PC-9 (cell line): ENCODE measurements around the gene PITX2. TPM values are rescaled to one million over a fixed set of nuclear protein-coding genes. Genes with fewer than 3 reads are reported as not detected.

Experiments used
- BruUV-seq: library from RNA; stranded (reverse); fragments of 400-500 nt; replicated peaks from 2 replicates; lab custom pipeline; 2021; lab: Mats Ljungman, UMichigan
- CTCF ChIA-PET: fragments of 300-600 bp; sonication (Branson Sonifier 250); formaldehyde crosslinking; loops from one replicate; lab custom pipeline; 2022; ENCODE audit warnings: antibody characterized with exemption; lab: Charles Lee
- POLR2A ChIA-PET: fragments of 300-600 bp; sonication (Branson Sonifier 250); formaldehyde crosslinking; loops from one replicate; lab custom pipeline; 2022; ENCODE audit warnings: antibody characterized with exemption; ENCODE audit not compliant: unreplicated experiment; lab: Charles Lee
- DNase-seq, 2 experiments: peaks; one replicate each; pipeline versions ENCODE4 v3.0.0 to v3.0.0-alpha.2; 2015 to 2022; ENCODE audit warnings: mixed read lengths in 1 of 2
- H2AFZ ChIP-seq: fragments of 200-600 bp; sonication (generic); 2 replicates; pipeline ENCODE4 v1.8.1; 2017; ENCODE audit warnings: antibody characterized with exemption
- H3F3A ChIP-seq: fragments of 200-600 bp; sonication (generic); 2 replicates; pipeline ENCODE4 v1.8.1; 2017; ENCODE audit warnings: antibody characterized with exemption, mild to moderate bottlenecking, low read depth; ENCODE audit not compliant: insufficient read depth
- H3K27ac ChIP-seq: fragments of 200-600 bp; sonication (generic); 2 replicates; pipeline ENCODE4 v1.6.1; 2016; ENCODE audit warnings: mixed run types
- H3K27me3 ChIP-seq: fragments of 200-600 bp; sonication (generic); 2 replicates; pipeline ENCODE4 v1.6.1; 2016; ENCODE audit warnings: low read depth, mixed run types; ENCODE audit not compliant: insufficient read depth
- H3K36me3 ChIP-seq: fragments of 200-600 bp; sonication (generic); 2 replicates; pipeline ENCODE4 v1.6.1; 2016; ENCODE audit warnings: low read depth, mixed run types
- H3K4me1 ChIP-seq: fragments of 200-600 bp; sonication (generic); replicated peaks from 2 replicates; pipeline ENCODE4 v1.6.1; 2016; ENCODE audit warnings: mixed run types; ENCODE audit not compliant: insufficient read depth
- H3K4me2 ChIP-seq: fragments of 200-600 bp; sonication (generic); 2 replicates; pipeline ENCODE4 v1.6.1; 2017; ENCODE audit warnings: mixed run types
- H3K4me3 ChIP-seq: fragments of 200-600 bp; sonication (generic); 2 replicates; pipeline ENCODE4 v1.6.1; 2016; ENCODE audit warnings: mixed run types
- H3K79me2 ChIP-seq: fragments of 200-600 bp; sonication (generic); 2 replicates; pipeline ENCODE4 v1.6.1; 2017; ENCODE audit warnings: low read depth, mixed run types
- H3K9me2 ChIP-seq: fragments of 200-600 bp; sonication (generic); 2 replicates; pipeline ENCODE4 v1.8.1; 2017; ENCODE audit warnings: mild to moderate bottlenecking; ENCODE audit not compliant: insufficient read depth
- H3K9me3 ChIP-seq: fragments of 200-600 bp; sonication (generic); 2 replicates; pipeline ENCODE4 v1.8.1; 2016; ENCODE audit warnings: low read depth; ENCODE audit not compliant: insufficient read depth
- H4K20me1 ChIP-seq: fragments of 200-600 bp; sonication (generic); 2 replicates; pipeline ENCODE4 v1.8.1; 2017; ENCODE audit not compliant: insufficient read depth
- CTCF ChIP-seq: fragments of 200-600 bp; sonication (generic); conservative IDR thresholded peaks from 2 replicates; pipeline ENCODE4 v1.6.1; 2017; ENCODE audit warnings: mixed run types, antibody characterized with exemption, mild to moderate bottlenecking, moderate library complexity
- EZH2 ChIP-seq: fragments of 200-600 bp; sonication (generic); IDR thresholded peaks from 2 replicates; pipeline ENCODE4 v1.8.0; 2017; ENCODE audit warnings: antibody characterized with exemption, low read depth
- intact Hi-C: fragments of 100-400 bp; cut with micrococcal nuclease; formaldehyde crosslinking; loops from one replicate; pipeline ENCODE4 v1.10.0; 2022; ENCODE audit not compliant: unreplicated experiment
- total RNA-seq: library from RNA; stranded (reverse); gene quantifications from 2 replicates; pipeline ENCODE4 v1.2.3, GENCODE V29; 2021

Gene PITX2
- total RNA-seq, 1 experiment from 2014 or later: 0.48 TPM

- H2AFZ ChIP-seq: no peak overlapping the region
- H3K9me2 ChIP-seq: no peaks in the 10 kb centered on the region
- H3K4me2 ChIP-seq: no peak overlapping the region
- ChIA-PET CTCF (no interaction called here), POLR2A (no interaction called here)
- DNase-seq: no peak
- BruUV-seq: no TSS peak
- H3F3A ChIP-seq: peaks cover 7% of the 10 kb centered on the region; the same call in 1 of the 2 replicates
- H3K27ac ChIP-seq: no peak overlapping the region
- no peaks in the 10 kb centered on the region for H3K9me3 ChIP-seq
- TF ChIP-seq CTCF (no peak), EZH2 (no peak)
- no peaks in the 10 kb centered on the region for H3K27me3 ChIP-seq
- H3K36me3 ChIP-seq: no peaks in the 10 kb centered on the region
- intact Hi-C loops: no loop called here
- H3K79me2 ChIP-seq: no peaks in the 10 kb centered on the region
- peaks cover 23% of the 10 kb centered on the region for H3K4me1 ChIP-seq
- H3K4me3 ChIP-seq: no peak overlapping the region
- no peaks in the 10 kb centered on the region for H4K20me1 ChIP-seq
These were observed 43.2 kb upstream of the PITX2 start for GRCh38 chr4:110666030-110666429.

DNA sequence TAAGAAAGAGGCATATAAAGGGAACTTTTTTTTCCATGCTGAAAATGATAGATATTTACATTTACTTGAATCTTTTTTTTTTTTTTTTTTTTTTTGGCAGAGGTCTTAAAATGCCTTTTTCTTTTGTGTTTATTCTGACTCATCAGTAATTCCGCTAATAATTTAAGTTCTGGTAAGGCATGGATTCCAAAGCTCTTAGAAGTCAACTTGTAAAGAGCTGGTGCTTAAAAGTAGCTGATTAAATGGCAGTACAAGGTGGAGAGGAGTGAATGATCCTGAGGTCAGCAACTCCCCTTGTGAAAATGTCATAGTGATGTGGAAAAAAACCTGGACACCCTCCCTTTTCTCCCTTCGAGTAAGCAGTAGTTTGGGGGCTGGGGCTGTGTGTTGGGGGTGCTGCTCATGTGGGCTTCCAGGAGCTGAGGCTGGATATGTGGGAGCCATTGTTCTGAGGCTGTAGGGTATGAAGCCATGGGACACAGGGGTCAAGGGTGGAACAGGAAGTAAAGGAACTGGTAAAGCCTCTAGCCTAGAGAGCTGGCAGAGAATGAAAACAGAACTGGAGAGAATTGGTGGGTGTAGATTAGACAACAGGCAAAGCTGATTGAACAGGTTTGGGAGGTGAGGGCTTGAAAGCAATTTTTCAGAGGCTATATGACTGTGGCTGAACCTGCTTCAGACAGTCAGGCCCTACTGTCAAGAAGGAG is 41.0 kb upstream of the PITX2 start:
- H3F3A ChIP-seq: peaks cover 7% of the 10 kb centered on the region; the same call in 1 of the 2 replicates
- peak overlapping the region; percentile 62 for H3K27ac ChIP-seq
- no peaks in the 10 kb centered on the region for H3K79me2 ChIP-seq
- H3K27me3 ChIP-seq: no peaks in the 10 kb centered on the region
- H3K36me3 ChIP-seq: no peaks in the 10 kb centered on the region
- no peak overlapping the region for H2AFZ ChIP-seq
- H3K9me3 ChIP-seq: no peaks in the 10 kb centered on the region
- intact Hi-C loops: no loop called here
- CTCF ChIA-PET: no interaction called here
- H3K4me3 ChIP-seq: 0 out of 2 replicates have a peak overlapping the region, but pooled peaks have one; percentile 24
- peak; percentile 31 to 79 for DNase-seq
- no TSS peak for BruUV-seq
- H3K4me2 ChIP-seq: peak overlapping the region; percentile 55
- H3K9me2 ChIP-seq: no peaks in the 10 kb centered on the region
- TF ChIP-seq CTCF (no peak), EZH2 (no peak)
- POLR2A ChIA-PET: no interaction called here
- peaks cover 23% of the 10 kb centered on the region for H3K4me1 ChIP-seq
- H4K20me1 ChIP-seq: no peaks in the 10 kb centered on the region

GRCh38 chr4:110663206-110663605 is 40.3 kb upstream of the PITX2 start:
- H3K4me2 ChIP-seq: peak overlapping the region; percentile 55
- H3K79me2 ChIP-seq: no peaks in the 10 kb centered on the region
- H3F3A ChIP-seq: peaks cover 7% of the 10 kb centered on the region; the same call in 1 of the 2 replicates
- peak overlapping the region; percentile 62; the same call in 1 of the 2 replicates for H3K27ac ChIP-seq
- H3K4me3 ChIP-seq: no peak overlapping the region
- intact Hi-C loops: no loop called here
- no peak for DNase-seq
- CTCF ChIA-PET: no interaction called here
- peaks cover 23% of the 10 kb centered on the region for H3K4me1 ChIP-seq
- no peaks in the 10 kb centered on the region for H3K9me2 ChIP-seq
- TF ChIP-seq EZH2 (no peak), CTCF (no peak)
- H4K20me1 ChIP-seq: no peaks in the 10 kb centered on the region
- no peaks in the 10 kb centered on the region for H3K36me3 ChIP-seq
- no peaks in the 10 kb centered on the region for H3K27me3 ChIP-seq
- BruUV-seq: no TSS peak
- no peak overlapping the region for H2AFZ ChIP-seq
- POLR2A ChIA-PET: no interaction called here
- H3K9me3 ChIP-seq: no peaks in the 10 kb centered on the region
